AG04449 (cell line): ENCODE results near the gene RBM33.

Source experiments
- CTCF ChIA-PET: fragments of 350-600 bp; formaldehyde crosslinking; extraction: SDS; loops from one replicate; lab custom pipeline; 2021; ENCODE audit warnings: antibody characterized with exemption; lab: Yijun Ruan, JAX
- POLR2A ChIA-PET: fragments of 400-600, 350-600 bp; formaldehyde crosslinking; extraction: SDS; loops from one replicate; lab custom pipeline; 2020; ENCODE audit warnings: antibody characterized with exemption, inconsistent platforms; lab: Yijun Ruan, JAX
- DNase-seq: peaks from one replicate; pipeline ENCODE4 v3.0.0-alpha.2; 2010; ENCODE audit warnings: low read depth, low spot score
- H3K4me3 ChIP-seq: 2 replicates; pipeline ENCODE4 v1.5.1; 2011; ENCODE audit warnings: low read depth, mild to moderate bottlenecking, control low read depth, low read length
- TF ChIP-seq, protein P1 (sequence below): IDR thresholded peaks from one replicate; pipeline ENCODE4 v1.5.1; 2011; ENCODE audit warnings: mild to moderate bottlenecking, moderate library complexity, low read length, control low read depth, inconsistent platforms; ENCODE audit not compliant: insufficient read depth; ENCODE audit errors: missing control alignments

The RBM33 gene

DNA sequence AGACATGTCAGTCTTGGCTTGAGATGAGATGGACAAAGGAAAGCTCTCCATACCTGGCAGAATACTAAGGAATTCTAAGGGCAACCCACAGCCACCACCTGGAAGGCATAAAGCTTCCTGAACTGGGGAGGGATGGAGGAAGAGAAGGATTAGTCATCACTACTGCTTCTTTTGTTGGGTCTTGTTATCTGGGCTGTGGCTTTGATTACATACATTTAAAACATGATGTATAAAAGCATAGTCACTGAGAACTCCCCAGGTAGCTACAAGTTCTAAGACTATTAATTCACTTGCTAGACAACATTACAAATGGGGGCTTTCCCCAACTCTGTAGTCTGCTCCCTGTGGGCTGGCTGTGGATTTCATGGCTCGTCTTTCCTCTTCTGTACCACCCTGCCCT is 58.2 kb downstream of the RBM33 start:
- TF ChIP-seq, protein P1, sequence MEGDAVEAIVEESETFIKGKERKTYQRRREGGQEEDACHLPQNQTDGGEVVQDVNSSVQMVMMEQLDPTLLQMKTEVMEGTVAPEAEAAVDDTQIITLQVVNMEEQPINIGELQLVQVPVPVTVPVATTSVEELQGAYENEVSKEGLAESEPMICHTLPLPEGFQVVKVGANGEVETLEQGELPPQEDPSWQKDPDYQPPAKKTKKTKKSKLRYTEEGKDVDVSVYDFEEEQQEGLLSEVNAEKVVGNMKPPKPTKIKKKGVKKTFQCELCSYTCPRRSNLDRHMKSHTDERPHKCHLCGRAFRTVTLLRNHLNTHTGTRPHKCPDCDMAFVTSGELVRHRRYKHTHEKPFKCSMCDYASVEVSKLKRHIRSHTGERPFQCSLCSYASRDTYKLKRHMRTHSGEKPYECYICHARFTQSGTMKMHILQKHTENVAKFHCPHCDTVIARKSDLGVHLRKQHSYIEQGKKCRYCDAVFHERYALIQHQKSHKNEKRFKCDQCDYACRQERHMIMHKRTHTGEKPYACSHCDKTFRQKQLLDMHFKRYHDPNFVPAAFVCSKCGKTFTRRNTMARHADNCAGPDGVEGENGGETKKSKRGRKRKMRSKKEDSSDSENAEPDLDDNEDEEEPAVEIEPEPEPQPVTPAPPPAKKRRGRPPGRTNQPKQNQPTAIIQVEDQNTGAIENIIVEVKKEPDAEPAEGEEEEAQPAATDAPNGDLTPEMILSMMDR = no peak

DNA sequence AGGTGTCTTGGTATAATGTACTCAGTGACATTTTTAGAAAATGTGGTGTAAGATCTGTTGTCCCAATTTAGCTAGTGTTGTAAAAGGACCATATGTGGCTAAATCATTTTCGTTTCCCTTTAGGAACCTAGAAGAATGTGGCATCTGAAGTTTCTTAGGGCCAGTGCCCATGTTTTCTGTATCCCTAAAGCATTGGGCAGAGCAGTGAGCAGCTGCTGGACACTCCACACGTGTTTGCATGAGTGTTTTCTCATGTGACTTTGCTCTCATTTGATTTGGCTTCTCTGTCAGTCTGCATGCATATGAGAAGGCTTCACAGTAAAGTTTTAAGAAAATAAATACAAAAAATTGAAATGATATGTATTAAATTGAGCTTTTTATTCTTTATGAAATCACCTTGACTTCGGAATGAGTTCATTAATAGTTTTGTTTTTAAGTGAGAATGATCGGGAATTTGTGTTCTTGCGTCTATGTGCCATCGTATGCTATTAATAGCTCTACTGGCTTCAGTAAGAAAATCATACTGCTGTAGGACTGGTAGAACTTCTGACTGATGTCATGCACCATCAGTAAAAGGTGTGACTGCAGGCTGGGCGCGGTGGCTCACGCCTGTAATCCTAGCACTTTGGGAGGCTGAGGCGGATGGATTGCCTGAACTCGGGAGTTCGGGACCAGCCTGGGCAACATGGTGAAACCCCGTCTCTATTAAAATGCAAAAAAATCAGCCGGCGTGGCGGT is 61.3 kb downstream of the RBM33 start:
- CTCF ChIA-PET = interaction anchor here (0.6 to 1.3 kb wide), 3 partner anchors 20 to 107 kb away, joined by 3 read pairs; no protein-coding TSS in a partner anchor
- DNase-seq = no peak
- TF ChIP-seq, protein P1 = no peak
- no peak overlapping the region for H3K4me3 ChIP-seq
- POLR2A ChIA-PET = no interaction called here

More for the DNA sequence above, 58.2 kb downstream of the RBM33 start:
- POLR2A ChIA-PET = no interaction called here
- CTCF ChIA-PET = interaction anchor here (0.9 to 5.5 kb wide), 8 partner anchors 8 to 775 kb away, joined by 3 to 47 read pairs (median 6); no protein-coding TSS in a partner anchor
- DNase-seq = no peak
- H3K4me3 ChIP-seq = no peak overlapping the region

DNA sequence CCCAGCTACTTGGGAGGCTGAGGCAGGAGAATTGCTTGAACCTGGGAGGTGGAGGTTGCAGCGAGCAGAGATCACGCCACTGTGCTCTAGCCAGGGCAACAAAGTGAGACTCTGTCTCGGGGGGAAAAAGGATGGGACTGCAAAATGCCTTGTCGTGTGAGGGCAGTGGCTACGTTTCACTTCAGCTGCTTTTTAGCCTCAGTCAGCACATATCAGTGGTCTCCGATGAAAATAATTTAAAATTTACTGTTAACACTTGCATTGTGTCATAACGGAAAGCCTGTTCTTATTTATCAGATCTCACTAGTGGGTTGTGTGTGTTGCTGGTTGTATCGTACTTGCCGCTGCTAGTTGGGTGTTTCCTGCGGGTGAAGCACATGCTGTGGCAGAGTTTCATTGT is 61.9 kb downstream of the RBM33 start:
- H3K4me3 ChIP-seq = no peak overlapping the region
- ChIA-PET POLR2A (no interaction called here), CTCF (interaction anchor here (1.2 to 1.3 kb wide), 2 partner anchors 21 to 62 kb away, joined by 3 read pairs; no protein-coding TSS in a partner anchor)
- TF ChIP-seq, protein P1 = no peak
- DNase-seq = no peak

DNA sequence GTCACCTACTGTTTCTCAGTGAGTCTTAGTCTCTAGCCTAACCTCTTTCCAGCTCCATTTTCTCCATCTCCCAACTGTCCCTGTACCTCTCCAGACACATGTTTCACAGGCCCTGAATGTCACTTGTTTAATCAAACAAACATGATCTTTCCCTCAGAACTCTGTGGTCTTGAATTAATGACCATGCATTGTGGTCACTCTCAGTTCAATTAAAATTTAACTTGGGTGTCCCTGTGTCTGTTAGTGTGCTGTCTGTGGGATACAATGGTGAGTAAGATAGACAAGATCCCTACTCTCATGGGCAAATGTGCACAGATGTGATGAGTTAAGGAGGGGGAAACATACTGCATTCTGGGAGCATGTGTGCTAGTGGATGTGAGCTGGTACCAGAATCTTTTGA is 65.0 kb downstream of the RBM33 start:
- H3K4me3 ChIP-seq = no peak overlapping the region
- ChIA-PET CTCF (interaction anchor here (1.4 kb wide), 1 partner anchor 47 kb away, joined by 3 read pairs; no protein-coding TSS in a partner anchor), POLR2A (no interaction called here)
- DNase-seq = no peak
- TF ChIP-seq, protein P1 = no peak

DNA sequence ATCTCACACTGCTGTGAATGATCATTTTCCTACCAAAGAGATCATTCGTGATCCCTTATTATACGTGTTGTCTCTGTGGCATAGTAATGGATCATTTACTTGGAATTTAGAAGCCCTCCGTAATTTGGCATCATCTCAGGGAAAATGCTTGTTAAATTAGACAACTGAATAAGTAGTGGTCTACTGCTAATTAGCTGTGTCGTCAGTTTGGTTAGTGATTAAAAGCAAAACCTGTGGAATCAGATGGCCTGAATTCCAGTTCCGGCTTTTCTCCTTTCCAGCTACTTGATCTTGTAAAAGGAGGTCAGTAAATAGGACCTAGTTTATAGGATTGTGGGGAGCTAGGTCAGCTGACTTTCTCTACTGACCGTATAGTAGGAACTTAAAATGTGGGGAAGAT is 65.6 kb downstream of the RBM33 start:
- CTCF ChIA-PET = interaction anchor here (0.6 to 1.4 kb wide), 5 partner anchors 8 to 59 kb away, joined by 3 read pairs; no protein-coding TSS in a partner anchor
- H3K4me3 ChIP-seq = no peak overlapping the region
- TF ChIP-seq, protein P1 = no peak
- no peak for DNase-seq
- POLR2A ChIA-PET = no interaction called here

DNA sequence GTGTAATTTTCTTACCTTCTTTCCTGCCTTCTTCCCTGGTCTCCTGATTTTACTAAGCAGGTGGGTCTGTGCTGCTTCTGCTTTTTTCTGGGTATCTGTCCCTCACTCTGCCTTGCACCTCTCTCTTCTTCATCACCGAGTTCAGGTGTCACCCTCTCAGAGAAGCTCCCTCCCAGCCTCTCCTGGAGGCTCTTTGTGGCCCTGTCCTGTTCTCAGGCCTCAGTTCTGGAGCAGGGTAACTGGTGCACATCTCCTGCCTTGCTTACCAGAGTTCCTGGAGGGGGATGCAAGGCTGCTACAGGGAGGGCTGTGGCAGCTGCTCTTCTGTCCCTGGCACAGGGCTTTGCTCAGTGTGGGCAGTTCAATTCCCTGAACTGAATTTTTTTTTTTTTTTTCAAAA is 66.1 kb downstream of the RBM33 start:
- no peak overlapping the region for H3K4me3 ChIP-seq
- ChIA-PET CTCF (interaction anchor here (0.6 to 1.4 kb wide), 5 partner anchors 8 to 58 kb away, joined by 3 read pairs; no protein-coding TSS in a partner anchor), POLR2A (no interaction called here)
- TF ChIP-seq, protein P1 = no peak
- DNase-seq = no peak
